Right atrium auricular region (tissue), 2 donors: Measurements from ENCODE around the gene NTN4. TPM values are rescaled to one million over a fixed set of nuclear protein-coding genes. Genes with fewer than 3 reads are reported as not detected.
A peak's percentile ranks its signal among the peaks of the same experiment; 100 is the strongest.

Experiments used
- DNase-seq: peaks from one replicate; pipeline ENCODE4 v3.0.0-alpha.2; 2019; ENCODE audit warnings: low spot score
- H3K27ac ChIP-seq, 2 donors: fragments of 200-600 bp; sonication (generic); 1 replicate in 1 of 2; 2 replicates in 1 of 2; pipeline ENCODE4 v1.5.1; 2016 to 2019
- H3K27me3 ChIP-seq, 2 donors: fragments of 200-600 bp; sonication (generic); one replicate each; pipeline versions ENCODE4 v1.5.1 to v1.6.0; 2017 to 2019
- H3K36me3 ChIP-seq: fragments of 200-600 bp; sonication (generic); one replicate; pipeline ENCODE4 v1.5.1; 2016
- H3K4me1 ChIP-seq, 2 donors: fragments of 200-600 bp; sonication (generic); one replicate each; pipeline versions ENCODE4 v1.5.1 to v1.6.0; 2017 to 2019
- H3K4me3 ChIP-seq, 2 donors: fragments of 200-600 bp; sonication (generic); 1 replicate in 1 of 2; 2 replicates in 1 of 2; pipeline ENCODE4 v1.5.1; 2017 to 2019; ENCODE audit warnings: mild to moderate bottlenecking in 1 of 2, moderate library complexity in 1 of 2
- H3K9me3 ChIP-seq, 2 donors: fragments of 200-600 bp; sonication (generic); one replicate each; pipeline ENCODE4 v1.5.1; 2019
- CTCF ChIP-seq, 2 donors: fragments of 200-600 bp; sonication (generic); IDR thresholded peaks; one replicate each; pipeline ENCODE4 v1.5.1; 2019; ENCODE audit warnings: antibody characterized with exemption in 2 of 2
- total RNA-seq, 2 donors: library from RNA; depleted of rRNA; stranded (reverse); fragments of >200 nt; gene quantifications; one replicate each; pipeline ENCODE4 v1.1.0, GENCODE V29; 2016

Gene NTN4
- total RNA-seq, 2 donors from 2014 or later: 69.0 to 85.3 TPM

- H3K4me3 ChIP-seq: no peak overlapping the region
- H3K36me3 ChIP-seq: no peaks in the 10 kb centered on the region
- H3K9me3 ChIP-seq: no peaks in the 10 kb centered on the region
- H3K27ac ChIP-seq: no peak overlapping the region
- no peak for DNase-seq
- H3K4me1 ChIP-seq: peaks cover 0 to 26% of the 10 kb centered on the region in 2 donors
- H3K27me3 ChIP-seq: no peaks in the 10 kb centered on the region
- no peak for TF ChIP-seq CTCF (IDR thresholded peaks at IDR 0.05)
Measured at GRCh38 chr12:95611676-95612309, 178.8 kb downstream of the NTN4 start.

GRCh38 chr12:95608252-95609033 lies 182.1 kb downstream of the NTN4 start:
- H3K36me3 ChIP-seq: no peaks in the 10 kb centered on the region
- no peak for TF ChIP-seq CTCF (IDR thresholded peaks at IDR 0.05)
- H3K4me3 ChIP-seq: no peak overlapping the region
- H3K27ac ChIP-seq: peak overlapping the region; percentile 80
- DNase-seq: peak; percentile 91
- peaks cover 0 to 39% of the 10 kb centered on the region in 2 donors for H3K4me1 ChIP-seq
- no peaks in the 10 kb centered on the region for H3K27me3 ChIP-seq
- no peaks in the 10 kb centered on the region for H3K9me3 ChIP-seq

Other genes with a start within 250 kb of the NTN4 start
- 1 to 10 TPM; 1.4 to 1.9 TPM for gene USP44, start 239.3 kb downstream of the NTN4 start, total RNA-seq
- gene SNRPF, start 68.2 kb upstream of the NTN4 start, total RNA-seq: 1 to 10 TPM; 1.9 to 3.4 TPM
- not detected for gene CCDC38, start 151.8 kb upstream of the NTN4 start, total RNA-seq
- 1 to 10 TPM in 1 of 2 donors, under 1 TPM in 1; 0.63 to 1.3 TPM for gene AMDHD1, start 152.6 kb upstream of the NTN4 start, total RNA-seq
- gene HAL, start 205.6 kb upstream of the NTN4 start, total RNA-seq: under 1 TPM; 0.24 to 0.93 TPM
- gene LTA4H, start 244.8 kb upstream of the NTN4 start, total RNA-seq: 10 to 100 TPM; 42.3 to 45.5 TPM